ENCODE results near the gene SNRPD2. TPM values are rescaled to one million over a fixed set of nuclear protein-coding genes. Genes with fewer than 3 reads are reported as not detected.
A peak's percentile ranks its signal among the peaks of the same experiment; 100 is the strongest.

Gene SNRPD2
- polyA plus RNA-seq, 2 of the 4 experiments (the other 2 are of a cell fraction), result 811 to 1,002 TPM

GRCh38 chr19:45701676-45702075 lies 9.9 kb upstream of the SNRPD2 start:
- ChIA-PET POLR2A (interaction anchor here (1.5 kb wide), 1 partner anchor 16 kb away, joined by 5 read pairs; no protein-coding TSS in a partner anchor), CTCF (interaction anchor here (0.6 to 8.0 kb wide), 5 partner anchors 9 to 223 kb away, joined by 3 to 127 read pairs (median 4); partner anchors contain the start of genes QPCTL and SNRPD2)
- DNase-seq (ENCODE audit: low read depth in 1 of 2, low spot score in 1 of 2) (no peak), FAIRE-seq (no peak), ATAC-seq (no peak)
- 90% methylated on average over 7 of the region's 7 CpGs for WGBS (ENCODE audit: missing lambda C conversion rate)
- H3K4me2 ChIP-seq, result no peak overlapping the region
- H3K4me1 ChIP-seq, result peaks cover 4% of the 10 kb centered on the region; the same call in 1 of the 3 replicates
- H3K4me3 ChIP-seq, result no peak overlapping the region
- H3K27ac ChIP-seq, result no peak overlapping the region
- H3K9me3 ChIP-seq, result no peaks in the 10 kb centered on the region
- TF ChIP-seq SMC3 (IDR thresholded peaks at IDR 0.05), result no peak
- no peak for TF ChIP-seq EP300 (IDR thresholded peaks at IDR 0.05)
- no peak for TF ChIP-seq RNF2 (IDR thresholded peaks at IDR 0.05; ENCODE audit: borderline replicate concordance, low read depth)
- TF ChIP-seq ATOH8 (CRISPR knock-in tag; IDR thresholded peaks at IDR 0.05; ENCODE audit: low read depth), result no peak
- no peak for TF ChIP-seq POLR2AphosphoS2 (conservative IDR thresholded peaks at IDR 0.05; ENCODE audit: low read length)
- TF ChIP-seq ESRRA (IDR thresholded peaks at IDR 0.05; ENCODE audit: borderline replicate concordance, low read length), result no peak
- TF ChIP-seq POLR2A (IDR thresholded peaks at IDR 0.05; ENCODE audit: low read length), result no peak
- no peak for TF ChIP-seq HOXB13 (CRISPR knock-in tag; IDR thresholded peaks at IDR 0.05; ENCODE audit: low read depth)
- TF ChIP-seq JUNB (IDR thresholded peaks at IDR 0.05), result no peak
- TF ChIP-seq MAFK (IDR thresholded peaks at IDR 0.05; ENCODE audit: partially characterized antibody), result no peak
- TF ChIP-seq KDM1A (IDR thresholded peaks at IDR 0.05; ENCODE audit: low read depth), result no peak
- no peak for TF ChIP-seq ZC3H11A (IDR thresholded peaks at IDR 0.05)

GRCh38 chr19:45693106-45693788 lies 1.5 kb upstream of the SNRPD2 start:
- no peak for TF ChIP-seq NR3C1 (IDR thresholded peaks at IDR 0.05)
- TF ChIP-seq SMC3 (IDR thresholded peaks at IDR 0.05), result peak; percentile 84
- TF ChIP-seq RCOR1 (IDR thresholded peaks at IDR 0.05; ENCODE audit: low read depth, low read length), result peak; percentile 28; the same call in 1 of the 2 replicates
- TF ChIP-seq POLR2AphosphoS2 (conservative IDR thresholded peaks at IDR 0.05; ENCODE audit: low read length), result no peak
- TF ChIP-seq CTCF (IDR thresholded peaks at IDR 0.05), result peak; percentile 96
- no peak for TF ChIP-seq E2F6 (IDR thresholded peaks at IDR 0.05; ENCODE audit: borderline replicate concordance, low read depth)
- TF ChIP-seq GATA3 (IDR thresholded peaks at IDR 0.05; ENCODE audit: borderline replicate concordance), result no peak
- no peak for TF ChIP-seq KDM1A (IDR thresholded peaks at IDR 0.05; ENCODE audit: low read depth)
- peak; percentile 65 to 67; a peak in 4 of 5 replicates for TF ChIP-seq RAD21 (conservative IDR thresholded peaks at IDR 0.05 in 1 of 2, IDR thresholded peaks at IDR 0.05 in 1 of 2)
- H3K27ac ChIP-seq, result peak overlapping the region; percentile 76 to 87
- WGBS (ENCODE audit: missing lambda C conversion rate), result 2% methylated on average over 22 of the region's 22 CpGs
- ChIA-PET CTCF (interaction anchor here (0.6 to 8.0 kb wide), 55 partner anchors 12 to 254 kb away, joined by 3 to 160 read pairs (median 4); partner anchors contain the start of genes DMPK, DMWD, EML2 and FBXO46), POLR2A (interaction anchor here (0.6 to 4.6 kb wide), 13 partner anchors 8 to 515 kb away, joined by 3 to 68 read pairs (median 5); partner anchors contain the start of genes SIX5 and TRAPPC6A)
- H3K4me1 ChIP-seq, result peaks cover 17% of the 10 kb centered on the region
- ATAC-seq (peak; percentile 55 to 58), FAIRE-seq (no peak), DNase-seq (ENCODE audit: low read depth in 1 of 2, low spot score in 1 of 2) (peak; percentile 81 to 94)
- peak overlapping the region; percentile 93 for H3K4me2 ChIP-seq
- peak overlapping the region; percentile 82 for H3K4me3 ChIP-seq
- H3K9me3 ChIP-seq, result no peaks in the 10 kb centered on the region

Measured in A549 (cell line).